Sigmoid colon (tissue), 4 donors: Measurements from ENCODE around the gene BTBD19.

Experiments used
- CTCF ChIP-seq, 4 experiments: fragments of 450-650 bp in 3 of 4; fragments of 200-600 bp in 1 of 4; IDR thresholded peaks; one replicate each; pipeline ENCODE4 v1.5.1; 2016 to 2019; ENCODE audit warnings: antibody characterized with exemption in 4 of 4, mild to moderate bottlenecking in 3 of 4, moderate library complexity in 2 of 4
- EP300 ChIP-seq, 4 donors: sonication (generic); formaldehyde crosslinking; IDR thresholded peaks; one replicate each; pipeline ENCODE4 v1.6.1; 2017; ENCODE audit warnings: antibody characterized with exemption in 4 of 4
- POLR2A ChIP-seq, 2 donors: fragments of 450-650 bp; IDR thresholded peaks; one replicate each; pipeline ENCODE4 v1.6.1; 2016; ENCODE audit warnings: antibody characterized with exemption in 2 of 2, mild to moderate bottlenecking in 2 of 2, moderate library complexity in 2 of 2

- TF ChIP-seq POLR2A (IDR thresholded peaks at IDR 0.05) (no peak), EP300 (IDR thresholded peaks at IDR 0.05) (no peak), CTCF (IDR thresholded peaks at IDR 0.05) (no peak)
These were observed 13.9 kb downstream of the BTBD19 start for GRCh38 chr1:44822131-44822701.
